ENCODE results near the gene TRIM17. TPM values are rescaled to one million over a fixed set of nuclear protein-coding genes. Genes with fewer than 3 reads are reported as not detected.
A peak's percentile ranks its signal among the peaks of the same experiment; 100 is the strongest.

The TRIM17 gene
- total RNA-seq, 1 donor from 2014 or later, result 2.6 TPM

GRCh38 chr1:228383773-228384172 lies 32.9 kb downstream of the TRIM17 start:
- Histone ChIP-seq H3K27ac (no peak overlapping the region), H3K4me3 (no peak overlapping the region), H3K36me3 (no peaks in the 10 kb centered on the region), H3K4me1 (no peaks in the 10 kb centered on the region), H3K27me3 (no peaks in the 10 kb centered on the region), H3K9me3 (no peaks in the 10 kb centered on the region)
- intact Hi-C loops (cut with DNase I), result no loop called here
- DNase-seq (no peak), ATAC-seq (no peak)
- TF ChIP-seq, protein P1, sequence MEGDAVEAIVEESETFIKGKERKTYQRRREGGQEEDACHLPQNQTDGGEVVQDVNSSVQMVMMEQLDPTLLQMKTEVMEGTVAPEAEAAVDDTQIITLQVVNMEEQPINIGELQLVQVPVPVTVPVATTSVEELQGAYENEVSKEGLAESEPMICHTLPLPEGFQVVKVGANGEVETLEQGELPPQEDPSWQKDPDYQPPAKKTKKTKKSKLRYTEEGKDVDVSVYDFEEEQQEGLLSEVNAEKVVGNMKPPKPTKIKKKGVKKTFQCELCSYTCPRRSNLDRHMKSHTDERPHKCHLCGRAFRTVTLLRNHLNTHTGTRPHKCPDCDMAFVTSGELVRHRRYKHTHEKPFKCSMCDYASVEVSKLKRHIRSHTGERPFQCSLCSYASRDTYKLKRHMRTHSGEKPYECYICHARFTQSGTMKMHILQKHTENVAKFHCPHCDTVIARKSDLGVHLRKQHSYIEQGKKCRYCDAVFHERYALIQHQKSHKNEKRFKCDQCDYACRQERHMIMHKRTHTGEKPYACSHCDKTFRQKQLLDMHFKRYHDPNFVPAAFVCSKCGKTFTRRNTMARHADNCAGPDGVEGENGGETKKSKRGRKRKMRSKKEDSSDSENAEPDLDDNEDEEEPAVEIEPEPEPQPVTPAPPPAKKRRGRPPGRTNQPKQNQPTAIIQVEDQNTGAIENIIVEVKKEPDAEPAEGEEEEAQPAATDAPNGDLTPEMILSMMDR (IDR thresholded peaks at IDR 0.05), result no peak

DNA sequence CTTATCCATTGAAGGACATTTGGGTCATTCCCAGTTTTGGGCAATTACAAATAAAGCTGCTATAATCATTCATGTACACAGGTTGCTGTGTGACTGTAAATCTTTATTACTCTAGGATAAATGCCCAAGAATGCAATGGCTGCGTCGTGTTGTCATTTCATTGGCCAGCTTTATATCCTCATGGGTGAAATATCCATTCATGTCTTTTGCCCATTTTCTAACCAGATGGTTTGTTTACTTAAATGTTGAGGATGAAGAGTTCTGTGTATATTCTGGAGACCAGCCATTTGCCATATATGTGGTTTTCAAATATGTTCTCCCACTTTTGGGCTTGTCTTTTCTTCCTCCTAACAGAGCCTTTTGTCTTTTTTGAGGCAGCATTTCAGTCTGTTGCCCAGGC lies 35.3 kb downstream of the TRIM17 start:
- Histone ChIP-seq H3K27me3 (no peaks in the 10 kb centered on the region), H3K4me1 (no peaks in the 10 kb centered on the region), H3K4me3 (no peak overlapping the region), H3K36me3 (no peaks in the 10 kb centered on the region), H3K9me3 (no peaks in the 10 kb centered on the region), H3K27ac (no peak overlapping the region)
- ATAC-seq, result no peak
- intact Hi-C loops (cut with DNase I), result no loop called here
- TF ChIP-seq, protein P1 (IDR thresholded peaks at IDR 0.05), result no peak
- no peak for DNase-seq

- no peaks in the 10 kb centered on the region for H3K4me1 ChIP-seq
- TF ChIP-seq, protein P1 (IDR thresholded peaks at IDR 0.05), result no peak
- no peak overlapping the region for H3K4me3 ChIP-seq
- no peaks in the 10 kb centered on the region for H3K9me3 ChIP-seq
- H3K36me3 ChIP-seq, result no peaks in the 10 kb centered on the region
- intact Hi-C loops (cut with DNase I), result no loop called here
- no peaks in the 10 kb centered on the region for H3K27me3 ChIP-seq
- DNase-seq (peak; percentile 46), ATAC-seq (no peak)
- H3K27ac ChIP-seq, result no peak overlapping the region
Measured at GRCh38 chr1:228379666-228380065, 37.0 kb downstream of the TRIM17 start.

DNA sequence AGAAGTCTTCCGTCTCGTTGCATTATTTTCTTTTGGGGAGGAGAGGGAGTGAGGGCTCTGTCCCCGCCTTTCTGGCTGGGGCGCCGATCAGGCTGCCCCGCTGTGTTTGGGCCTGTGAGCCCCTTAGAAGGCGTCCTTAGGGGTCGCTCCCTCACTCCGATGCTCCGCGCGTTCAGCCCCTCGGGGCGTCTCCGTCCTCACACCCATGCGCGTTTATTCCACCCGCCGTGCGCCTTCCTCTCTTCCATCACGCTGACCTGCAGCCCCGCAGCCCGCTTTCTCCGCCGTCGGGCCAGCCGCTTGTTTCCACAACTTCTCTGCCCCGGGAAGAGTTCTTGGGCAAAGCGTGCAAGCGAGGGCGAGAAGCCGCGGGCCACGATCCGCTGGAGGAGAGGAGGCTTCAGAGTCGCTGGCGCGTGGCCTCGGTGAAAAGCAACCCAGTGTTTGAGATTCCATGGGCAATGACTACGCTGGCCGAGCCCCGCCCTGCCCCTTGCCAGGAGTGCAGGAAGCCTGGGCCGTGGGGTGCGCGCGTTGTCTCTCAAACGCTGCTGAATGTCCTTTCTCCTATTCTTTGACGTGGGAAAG lies 37.7 kb downstream of the TRIM17 start:
- Histone ChIP-seq H3K9me3 (no peaks in the 10 kb centered on the region), H3K4me3 (peak overlapping the region; percentile 56), H3K36me3 (no peaks in the 10 kb centered on the region), H3K27ac (peak overlapping the region; percentile 11), H3K27me3 (no peaks in the 10 kb centered on the region), H3K4me1 (no peaks in the 10 kb centered on the region)
- ATAC-seq, result peak; percentile 40
- peak; percentile 73 for DNase-seq
- intact Hi-C loops (cut with DNase I), result no loop called here
- TF ChIP-seq, protein P1 (IDR thresholded peaks at IDR 0.05), result peak; percentile 6

DNA sequence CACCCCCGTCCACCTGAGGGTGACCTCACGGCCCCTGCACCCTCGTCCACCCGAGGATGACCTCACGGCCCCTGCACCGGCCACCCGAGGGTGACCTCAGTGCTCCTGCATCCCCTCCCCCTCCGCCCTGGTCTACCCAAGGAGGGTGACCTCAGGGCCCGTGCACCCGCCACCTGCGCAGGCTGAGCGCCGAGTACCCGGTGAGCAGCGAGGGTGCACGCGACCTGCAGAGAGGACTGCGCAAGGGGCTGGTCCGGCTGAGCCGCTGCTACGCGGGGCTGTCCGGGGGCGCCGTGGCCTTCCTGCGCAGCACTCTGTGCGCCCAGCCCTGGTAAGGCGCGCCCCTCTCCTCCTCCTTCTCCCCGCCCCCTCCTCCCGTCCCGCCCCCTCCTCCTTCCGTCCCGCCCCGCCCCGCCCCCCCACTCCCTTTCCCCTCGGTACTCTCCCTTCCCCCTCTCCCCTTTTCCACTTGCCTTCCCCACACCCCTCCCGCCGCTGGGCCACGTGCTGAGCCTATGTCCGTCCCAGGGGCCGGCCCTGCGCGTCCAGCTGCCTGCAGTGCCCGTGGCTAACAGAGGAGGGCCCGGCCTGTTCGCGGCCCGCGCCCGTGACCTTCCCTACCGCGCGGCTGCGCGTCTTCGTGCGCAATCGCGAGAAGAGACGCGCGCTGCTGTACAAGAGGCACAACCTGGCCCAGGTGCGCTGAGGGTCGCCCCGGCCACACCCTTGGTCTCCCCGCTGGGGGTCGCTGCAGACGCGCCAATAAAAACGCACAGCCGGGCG lies 38.4 kb downstream of the TRIM17 start:
- peak overlapping the region; percentile 56 for H3K4me3 ChIP-seq
- DNase-seq, result peak; percentile 91
- intact Hi-C loops (cut with DNase I), result no loop called here
- H3K27me3 ChIP-seq, result no peaks in the 10 kb centered on the region
- no peaks in the 10 kb centered on the region for H3K4me1 ChIP-seq
- peak; percentile 86 for ATAC-seq
- H3K9me3 ChIP-seq, result no peaks in the 10 kb centered on the region
- peak overlapping the region; percentile 11 for H3K27ac ChIP-seq
- no peaks in the 10 kb centered on the region for H3K36me3 ChIP-seq
- TF ChIP-seq, protein P1 (IDR thresholded peaks at IDR 0.05), result peak; percentile 56

All from upper lobe of right lung (tissue), 1 donor.